GM23338 (cell line): Measurements from ENCODE around the gene PRDM11. TPM values are rescaled to one million over a fixed set of nuclear protein-coding genes. Genes with fewer than 3 reads are reported as not detected.

ENCODE experiments used
- ATAC-seq: fragments of 200-7000 bp; cut with Tn5 transposase; 3 replicates; pipeline ENCODE4 v1.9.1; 2020
- DNase-seq: peaks from one replicate; pipeline ENCODE4 v3.0.0-alpha.2; 2015; ENCODE audit warnings: low spot score
- H2AFZ ChIP-seq: fragments of 200-600 bp; sonication (generic); 2 replicates; pipeline ENCODE4 v1.8.0; 2016; ENCODE audit warnings: antibody characterized with exemption, mild to moderate bottlenecking, moderate library complexity
- H3F3A ChIP-seq: fragments of 200-600 bp; sonication (generic); replicated peaks from 2 replicates; pipeline ENCODE4 v1.8.0; 2017; ENCODE audit warnings: antibody characterized with exemption, mixed run types, low read depth
- H3K27ac ChIP-seq: fragments of 200-600 bp; sonication (generic); 2 replicates; pipeline ENCODE4 v1.6.1; 2016; ENCODE audit warnings: low read depth
- H3K27me3 ChIP-seq: fragments of 200-600 bp; sonication (generic); 2 replicates; pipeline ENCODE4 v1.8.0; 2016; ENCODE audit warnings: mild to moderate bottlenecking, mixed run types, moderate library complexity; ENCODE audit not compliant: insufficient read depth
- H3K36me3 ChIP-seq: fragments of 200-600 bp; sonication (generic); 2 replicates; pipeline ENCODE4 v1.8.0; 2016; ENCODE audit warnings: mild to moderate bottlenecking; ENCODE audit not compliant: insufficient read depth
- H3K4me1 ChIP-seq: fragments of 200-600 bp; sonication (generic); 2 replicates; pipeline ENCODE4 v1.8.0; 2016; ENCODE audit warnings: mild to moderate bottlenecking, moderate library complexity; ENCODE audit not compliant: insufficient read depth
- H3K4me2 ChIP-seq: fragments of 200-600 bp; sonication (generic); 2 replicates; pipeline ENCODE4 v1.7.1; 2017; ENCODE audit warnings: mixed run types
- H3K4me3 ChIP-seq: fragments of 200-600 bp; sonication (generic); 2 replicates; pipeline ENCODE4 v1.6.1; 2016; ENCODE audit warnings: mixed run types
- H3K79me2 ChIP-seq: fragments of 200-600 bp; sonication (generic); replicated peaks from 2 replicates; pipeline ENCODE4 v1.8.0; 2017; ENCODE audit warnings: mild to moderate bottlenecking; ENCODE audit not compliant: insufficient read depth
- H3K9me2 ChIP-seq: fragments of 200-600 bp; sonication (generic); 2 replicates; pipeline ENCODE4 v1.8.0; 2017; ENCODE audit not compliant: insufficient read depth
- H4K20me1 ChIP-seq: fragments of 200-600 bp; sonication (generic); replicated peaks from 2 replicates; pipeline ENCODE4 v1.8.0; 2017; ENCODE audit warnings: mild to moderate bottlenecking; ENCODE audit not compliant: insufficient read depth
- H3K27ac Mint-ChIP-seq: 2 replicates; pipeline ENCODE4 v1.8.0; 2020; ENCODE audit warnings: inconsistent platforms, mild to moderate bottlenecking, moderate library complexity, mixed read lengths
- H3K27me3 Mint-ChIP-seq: 3 replicates; pipeline ENCODE4 v1.8.0; 2022; ENCODE audit warnings: low read depth, mild to moderate bottlenecking, moderate library complexity, mixed read lengths, inconsistent platforms; ENCODE audit not compliant: insufficient read depth, poor library complexity
- H3K36me3 Mint-ChIP-seq: 3 replicates; pipeline ENCODE4 v1.8.0; 2021; ENCODE audit warnings: low read depth, mild to moderate bottlenecking, inconsistent platforms, moderate library complexity, mixed read lengths
- H3K4me1 Mint-ChIP-seq: 3 replicates; pipeline ENCODE4 v1.8.0; 2020; ENCODE audit warnings: mild to moderate bottlenecking, inconsistent platforms, mixed read lengths
- H3K4me3 Mint-ChIP-seq: 3 replicates; pipeline ENCODE4 v1.8.0; 2021; ENCODE audit warnings: moderate library complexity, mild to moderate bottlenecking, inconsistent platforms, mixed read lengths
- H3K9me3 Mint-ChIP-seq: 3 replicates; pipeline ENCODE4 v1.8.0; 2020; ENCODE audit warnings: moderate library complexity, mild to moderate bottlenecking, inconsistent platforms, mixed read lengths
- CTCF ChIP-seq, 2 experiments: fragments of 200-600 bp in 1 of 2; sonication (generic) in 1 of 2; conservative IDR thresholded peaks; 2 replicates each; pipeline versions ENCODE4 v1.5.1 to v1.6.1; 2016 to 2017; ENCODE audit warnings: antibody characterized with exemption in 2 of 2, low read depth in 2 of 2, mild to moderate bottlenecking in 2 of 2, moderate library complexity in 1 of 2
- ETS1 ChIP-seq: IDR thresholded peaks from 2 replicates; pipeline ENCODE4 v1.6.1; 2016; ENCODE audit warnings: antibody characterized with exemption
- JUNB ChIP-seq: IDR thresholded peaks from one replicate; pipeline ENCODE4 v1.6.1; 2016; ENCODE audit warnings: antibody characterized with exemption; ENCODE audit not compliant: unreplicated experiment
- NANOG ChIP-seq: IDR thresholded peaks from 2 replicates; pipeline ENCODE4 v1.6.1; 2016; ENCODE audit warnings: antibody characterized with exemption, borderline replicate concordance
- REST ChIP-seq: IDR thresholded peaks from one replicate; pipeline ENCODE4 v1.6.1; 2018; ENCODE audit warnings: antibody characterized with exemption; ENCODE audit not compliant: unreplicated experiment
- ZNF114 ChIP-seq: fragments of 250-450 bp; sonication (Bioruptor Pico); IDR thresholded peaks from 2 replicates; pipeline ENCODE4 v1.5.0; 2020; ENCODE audit warnings: mild to moderate bottlenecking, moderate library complexity
- ZNF462 ChIP-seq: fragments of 250-450 bp; sonication (Bioruptor Pico); IDR thresholded peaks from 2 replicates; pipeline ENCODE4 v1.5.0; 2020; ENCODE audit warnings: mild to moderate bottlenecking, moderate library complexity
- polyA plus RNA-seq: library from polyadenylated mRNA; unstranded; fragments of >200 nt; fragmentation: Nextera tagmentation; extraction: Ambion mirVana; gene quantifications from 2 replicates; pipeline ENCODE4 v1.2.1, GENCODE V29; 2016
- total RNA-seq: library from RNA; depleted of rRNA; stranded (reverse); fragments of >200 nt; shearing (Covaris generic); gene quantifications from 2 replicates; pipeline ENCODE4 v1.2.3, GENCODE V29; 2014

The PRDM11 gene
- total and polyA plus RNA-seq, 2 experiments from 2014 or later = 0.97 to 10.4 TPM

- H3K36me3 ChIP-seq = no peaks in the 10 kb centered on the region
- H3F3A ChIP-seq = no peaks in the 10 kb centered on the region
- H2AFZ ChIP-seq = no peak overlapping the region
- no peaks in the 10 kb centered on the region for H3K4me1 ChIP-seq
- Mint-ChIP-seq H3K27ac (no peak overlapping the region), H3K9me3 (no peaks in the 10 kb centered on the region), H3K36me3 (no peaks in the 10 kb centered on the region), H3K4me3 (no peak overlapping the region), H3K27me3 (peaks cover 10% of the 10 kb centered on the region), H3K4me1 (peaks cover 13% of the 10 kb centered on the region)
- H3K27ac ChIP-seq = no peak overlapping the region
- H3K79me2 ChIP-seq = peaks cover 7% of the 10 kb centered on the region; the same call in 1 of the 2 replicates
- no peak overlapping the region for H3K4me3 ChIP-seq
- H3K9me2 ChIP-seq = no peaks in the 10 kb centered on the region
- H3K27me3 ChIP-seq = no peaks in the 10 kb centered on the region
- TF ChIP-seq REST (no peak), ZNF462 (CRISPR knock-in tag) (no peak), JUNB (no peak), CTCF (conservative IDR thresholded peaks at IDR 0.05; ENCODE audit: low read depth in 2 of 2) (no peak), NANOG (no peak), ETS1 (no peak), ZNF114 (CRISPR knock-in tag) (no peak)
- no peaks in the 10 kb centered on the region; the same call in 1 of the 2 replicates for H4K20me1 ChIP-seq
- no peak overlapping the region for H3K4me2 ChIP-seq
- DNase-seq = no peak
- no peak for ATAC-seq
Observed at GRCh38 chr11:45165386-45165785, 18.9 kb downstream of the PRDM11 start.
